ENCODE measurements around the gene EHD4.
A peak's percentile ranks its signal among the peaks of the same experiment; 100 is the strongest.

Gene EHD4

GRCh38 chr15:41972253-41973242, at the start of gene EHD4:
EHD4 (minus strand) TSS chr15:41972557; CDS start chr15:41972494, 63 bp downstream.
- DNase-seq (ENCODE audit: extremely low read depth in 1 of 2, low read depth in 1 of 2): peak; percentile 88 to 98

- no peak for DNase-seq (ENCODE audit: extremely low read depth in 1 of 2, low read depth in 1 of 2)
These were observed 49.2 kb upstream of the EHD4 start for GRCh38 chr15:42021593-42021992.

- DNase-seq (ENCODE audit: extremely low read depth in 1 of 2, low read depth in 1 of 2): no peak
These were observed 48.4 kb upstream of the EHD4 start, which contains the start of gene PLA2G4E for GRCh38 chr15:42020713-42021273. PLA2G4E (minus strand) TSS chr15:42021042; CDS start chr15:42021030, 12 bp downstream.

- DNase-seq (ENCODE audit: extremely low read depth in 1 of 2, low read depth in 1 of 2): no peak
These were observed 46.2 kb upstream of the EHD4 start for GRCh38 chr15:42018306-42019224.

- DNase-seq (ENCODE audit: extremely low read depth in 1 of 2, low read depth in 1 of 2): no peak
These were observed 44.6 kb upstream of the EHD4 start for GRCh38 chr15:42016971-42017370.

GRCh38 chr15:42014406-42014805, 42.0 kb upstream of the EHD4 start:
- DNase-seq (ENCODE audit: extremely low read depth in 1 of 2, low read depth in 1 of 2): no peak

- DNase-seq (ENCODE audit: extremely low read depth in 1 of 2, low read depth in 1 of 2): no peak
These were observed 40.6 kb upstream of the EHD4 start for GRCh38 chr15:42012928-42013482.

- DNase-seq (ENCODE audit: extremely low read depth in 1 of 2, low read depth in 1 of 2): no peak
These were observed 39.9 kb upstream of the EHD4 start for GRCh38 chr15:42012241-42012640.

- no peak for DNase-seq (ENCODE audit: extremely low read depth in 1 of 2, low read depth in 1 of 2)
These were observed 38.7 kb upstream of the EHD4 start for GRCh38 chr15:42011074-42011473.

- DNase-seq (ENCODE audit: extremely low read depth in 1 of 2, low read depth in 1 of 2): peak in 1 of 2 donors; percentile 27
These were observed 38.1 kb upstream of the EHD4 start for GRCh38 chr15:42010434-42010833.

GRCh38 chr15:42009474-42009873, 37.1 kb upstream of the EHD4 start:
- DNase-seq (ENCODE audit: extremely low read depth in 1 of 2, low read depth in 1 of 2): no peak

GRCh38 chr15:42009022-42009421, 36.7 kb upstream of the EHD4 start:
- no peak for DNase-seq (ENCODE audit: extremely low read depth in 1 of 2, low read depth in 1 of 2)

GRCh38 chr15:42007386-42007785, 35.0 kb upstream of the EHD4 start:
- DNase-seq (ENCODE audit: extremely low read depth in 1 of 2, low read depth in 1 of 2): no peak

GRCh38 chr15:42002333-42002732, 30.0 kb upstream of the EHD4 start:
- DNase-seq (ENCODE audit: extremely low read depth in 1 of 2, low read depth in 1 of 2): no peak

- DNase-seq (ENCODE audit: extremely low read depth in 1 of 2, low read depth in 1 of 2): no peak
These were observed 28.9 kb upstream of the EHD4 start for GRCh38 chr15:42001236-42001635.

- no peak for DNase-seq (ENCODE audit: extremely low read depth in 1 of 2, low read depth in 1 of 2)
These were observed 27.2 kb upstream of the EHD4 start for GRCh38 chr15:41999290-42000285.

GRCh38 chr15:41997845-41998244, 25.5 kb upstream of the EHD4 start:
- DNase-seq (ENCODE audit: extremely low read depth in 1 of 2, low read depth in 1 of 2): no peak

- no peak for DNase-seq (ENCODE audit: extremely low read depth in 1 of 2, low read depth in 1 of 2)
These were observed 24.7 kb upstream of the EHD4 start for GRCh38 chr15:41996921-41997592.

- DNase-seq (ENCODE audit: extremely low read depth in 1 of 2, low read depth in 1 of 2): no peak
These were observed 24.0 kb upstream of the EHD4 start for GRCh38 chr15:41996376-41996775.

All from stimulated activated CD8-positive, alpha-beta memory T cell treated with anti-CD3 and anti-CD28 coated beads, Interleukin-7, amount 100 ng/mL, for 48 hours (primary cell).